Effector memory CD4-positive, alpha-beta T cell (primary cell): ENCODE data around the gene KLHDC8B.

Source experiments
- DNase-seq, 3 donors: peaks; one replicate each; pipeline ENCODE4 v3.0.0-alpha.2; 2020
- H3K27ac ChIP-seq: 2 replicates; pipeline ENCODE4 v1.7.0; 2013; ENCODE audit warnings: mild to moderate bottlenecking, low read length, moderate library complexity; ENCODE audit not compliant: insufficient read depth, poor library complexity, severe bottlenecking
- H3K27me3 ChIP-seq: replicated peaks from 2 replicates; pipeline ENCODE4 v1.7.0; 2013; ENCODE audit warnings: mild to moderate bottlenecking, low read length; ENCODE audit not compliant: insufficient read depth, control insufficient read depth, poor library complexity, severe bottlenecking
- H3K36me3 ChIP-seq: 2 replicates; pipeline ENCODE4 v1.7.0; 2013; ENCODE audit warnings: mild to moderate bottlenecking, low read length, moderate library complexity; ENCODE audit not compliant: control insufficient read depth, insufficient read depth
- H3K4me1 ChIP-seq: 2 replicates; pipeline ENCODE4 v1.7.0; 2013; ENCODE audit warnings: low read length, mild to moderate bottlenecking; ENCODE audit not compliant: control insufficient read depth, insufficient read depth, poor library complexity, severe bottlenecking
- H3K4me3 ChIP-seq: 2 replicates; pipeline ENCODE4 v1.7.0; 2013; ENCODE audit warnings: low read length, low read depth, mild to moderate bottlenecking; ENCODE audit not compliant: insufficient read depth, poor library complexity, severe bottlenecking
- H3K9me3 ChIP-seq: 2 replicates; pipeline ENCODE4 v1.7.0; 2013; ENCODE audit warnings: mild to moderate bottlenecking, low read length, moderate library complexity; ENCODE audit not compliant: control insufficient read depth

The KLHDC8B gene

DNA sequence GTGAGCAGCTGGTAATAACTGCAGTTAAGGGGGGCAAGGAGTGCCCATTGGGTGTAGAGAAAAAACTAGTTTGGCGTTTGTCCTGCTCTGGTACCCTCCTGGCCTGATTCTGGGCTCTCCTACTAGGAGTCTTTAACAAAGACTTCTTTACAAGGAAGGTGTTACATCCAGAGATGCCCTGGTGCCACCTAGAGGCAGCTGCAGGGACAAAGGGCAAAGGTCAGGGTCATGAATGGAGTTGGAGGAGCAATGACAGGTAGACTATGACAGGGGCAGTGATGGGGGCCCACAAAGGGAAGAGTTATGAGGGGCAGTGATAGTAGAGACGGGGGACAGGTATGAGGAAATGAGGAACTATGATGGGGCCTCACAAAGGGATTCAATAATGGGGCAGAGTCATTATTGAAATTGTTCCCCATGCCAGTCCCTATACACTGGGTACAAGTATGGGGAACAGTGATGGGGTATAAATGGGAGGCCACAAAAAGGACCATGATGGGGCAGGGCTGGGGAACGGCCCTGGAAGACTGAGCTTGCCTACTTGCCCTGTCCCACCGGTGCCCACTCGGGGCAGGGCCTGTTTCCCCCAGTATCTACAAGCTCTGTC is 13.2 kb upstream of the KLHDC8B start:
- Histone ChIP-seq H3K27me3 (no peaks in the 10 kb centered on the region), H3K27ac (no peak overlapping the region), H3K36me3 (peaks cover 9% of the 10 kb centered on the region), H3K9me3 (no peaks in the 10 kb centered on the region), H3K4me1 (no peaks in the 10 kb centered on the region), H3K4me3 (no peak overlapping the region)
- peak; percentile 32 to 47 (median 43) for DNase-seq

DNA sequence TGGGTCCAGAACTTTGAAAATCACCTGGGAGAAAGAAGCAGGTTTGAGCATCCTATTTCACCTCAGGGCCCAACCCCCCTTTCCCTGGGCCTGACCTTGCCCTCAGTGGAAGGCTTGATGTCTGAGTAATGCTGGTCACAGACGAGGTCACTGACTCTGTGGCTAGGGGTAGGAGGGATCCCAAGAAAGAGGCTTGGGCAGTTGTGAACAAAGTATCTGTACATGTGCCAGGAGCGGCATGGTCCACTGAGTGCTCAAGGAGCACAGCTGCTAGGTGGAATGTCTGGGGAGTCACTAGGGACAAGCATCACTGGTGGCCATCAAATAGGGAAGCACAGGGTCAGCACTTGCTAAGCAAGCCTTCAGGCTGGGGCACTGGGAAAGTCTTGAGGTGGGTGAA is 12.6 kb upstream of the KLHDC8B start:
- no peak for DNase-seq
- Histone ChIP-seq H3K4me1 (no peaks in the 10 kb centered on the region), H3K27ac (no peak overlapping the region), H3K9me3 (no peaks in the 10 kb centered on the region), H3K36me3 (peaks cover 15% of the 10 kb centered on the region), H3K4me3 (no peak overlapping the region), H3K27me3 (no peaks in the 10 kb centered on the region)

DNA sequence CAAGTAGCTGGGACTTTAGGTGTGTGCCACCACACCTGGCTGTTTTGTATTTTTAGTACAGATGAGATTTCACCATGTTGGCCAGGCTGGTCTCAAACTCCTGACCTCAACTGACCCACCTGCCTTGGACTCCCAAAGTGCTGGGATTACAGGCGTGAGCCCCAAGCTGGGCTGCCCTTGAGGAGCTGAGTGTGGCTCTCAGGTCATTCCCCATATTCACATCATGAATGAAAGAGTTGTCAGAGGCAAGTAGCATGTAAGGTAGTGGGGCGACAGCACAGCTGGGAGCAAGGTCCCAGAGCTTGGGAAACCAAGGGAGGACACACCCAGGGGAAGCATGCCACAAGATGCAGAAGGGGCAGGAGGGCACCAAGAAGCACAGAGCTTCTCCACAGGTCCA is 10.2 kb upstream of the KLHDC8B start:
- H3K9me3 ChIP-seq, result no peaks in the 10 kb centered on the region
- DNase-seq, result no peak
- H3K27me3 ChIP-seq, result no peaks in the 10 kb centered on the region
- H3K4me3 ChIP-seq, result no peak overlapping the region
- H3K4me1 ChIP-seq, result peaks cover 15% of the 10 kb centered on the region
- no peak overlapping the region for H3K27ac ChIP-seq
- peaks cover 15% of the 10 kb centered on the region for H3K36me3 ChIP-seq

DNA sequence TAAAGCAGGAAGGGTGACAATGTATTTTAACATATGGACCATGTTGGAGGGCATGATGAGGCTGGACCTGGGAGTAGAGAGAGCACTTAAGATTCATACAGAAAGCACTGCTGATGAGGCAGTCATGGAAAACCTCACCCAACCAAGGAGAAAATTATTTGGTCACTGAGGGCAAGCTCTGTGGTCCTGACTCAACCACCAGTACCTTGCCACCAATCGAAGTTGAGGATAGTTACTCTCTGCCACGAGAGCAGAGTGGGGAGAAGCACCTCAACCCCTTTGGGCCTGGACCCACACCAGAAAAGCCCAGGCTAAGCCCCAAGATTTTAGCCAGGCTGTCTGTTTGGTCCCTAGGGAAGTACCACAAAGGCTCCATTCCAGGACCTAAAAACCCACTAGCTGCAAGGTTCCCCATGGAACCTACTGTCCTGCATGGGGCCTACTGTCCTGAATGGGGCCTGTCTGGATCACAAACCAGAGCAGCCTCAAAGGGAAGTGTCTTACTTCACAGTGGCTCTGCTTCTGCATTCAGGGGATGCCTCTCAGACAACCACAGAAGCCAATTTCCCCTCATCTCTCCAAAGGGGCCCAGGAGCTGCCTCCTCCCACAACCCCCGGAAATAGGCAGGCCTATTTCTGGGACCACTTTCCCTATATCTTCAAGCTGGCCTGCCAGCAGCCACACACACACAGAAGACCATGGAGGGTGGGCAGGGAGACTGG is 9.4 kb upstream of the KLHDC8B start:
- peaks cover 22% of the 10 kb centered on the region for H3K4me1 ChIP-seq
- no peak overlapping the region for H3K4me3 ChIP-seq
- peaks cover 15% of the 10 kb centered on the region for H3K36me3 ChIP-seq
- DNase-seq, result no peak
- H3K9me3 ChIP-seq, result no peaks in the 10 kb centered on the region
- no peak overlapping the region for H3K27ac ChIP-seq
- no peaks in the 10 kb centered on the region for H3K27me3 ChIP-seq

DNA sequence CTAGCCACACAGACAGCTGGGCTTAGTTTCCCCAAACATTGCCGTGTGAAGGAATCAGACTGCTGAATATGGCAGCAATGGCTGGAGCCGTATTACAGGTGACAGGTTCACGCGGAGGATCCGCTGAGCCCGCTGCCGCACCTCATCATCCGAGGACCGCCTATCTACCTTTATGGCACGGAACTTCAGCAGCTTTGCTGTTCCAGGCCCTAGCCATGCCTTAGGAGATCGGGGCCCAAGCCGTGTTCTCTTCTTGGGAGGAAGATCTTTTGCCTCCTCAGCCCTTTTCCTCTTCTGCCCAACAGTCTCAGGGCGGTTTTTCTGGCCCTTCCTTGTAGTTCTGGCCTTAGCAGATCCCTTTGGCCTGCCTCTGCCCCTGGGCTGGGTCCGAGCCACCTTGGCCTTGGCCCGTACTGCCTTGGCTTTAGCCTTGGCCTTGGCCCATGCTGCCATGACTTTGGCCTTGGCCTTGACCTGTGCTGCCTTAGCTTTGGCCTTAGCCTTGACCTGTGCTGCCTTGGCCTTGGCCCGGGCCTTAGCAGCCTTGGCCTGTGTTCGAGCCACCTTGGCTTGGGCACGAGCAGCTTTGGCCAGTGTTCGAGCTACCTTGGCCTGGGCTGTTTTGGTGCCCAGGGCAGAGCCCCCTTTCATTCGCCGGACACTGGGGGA is 8.5 kb upstream of the KLHDC8B start:
- H3K4me1 ChIP-seq, result peaks cover 22% of the 10 kb centered on the region
- no peak overlapping the region for H3K4me3 ChIP-seq
- H3K36me3 ChIP-seq, result peaks cover 15% of the 10 kb centered on the region
- no peaks in the 10 kb centered on the region for H3K27me3 ChIP-seq
- H3K9me3 ChIP-seq, result no peaks in the 10 kb centered on the region
- DNase-seq, result no peak
- H3K27ac ChIP-seq, result no peak overlapping the region

DNA sequence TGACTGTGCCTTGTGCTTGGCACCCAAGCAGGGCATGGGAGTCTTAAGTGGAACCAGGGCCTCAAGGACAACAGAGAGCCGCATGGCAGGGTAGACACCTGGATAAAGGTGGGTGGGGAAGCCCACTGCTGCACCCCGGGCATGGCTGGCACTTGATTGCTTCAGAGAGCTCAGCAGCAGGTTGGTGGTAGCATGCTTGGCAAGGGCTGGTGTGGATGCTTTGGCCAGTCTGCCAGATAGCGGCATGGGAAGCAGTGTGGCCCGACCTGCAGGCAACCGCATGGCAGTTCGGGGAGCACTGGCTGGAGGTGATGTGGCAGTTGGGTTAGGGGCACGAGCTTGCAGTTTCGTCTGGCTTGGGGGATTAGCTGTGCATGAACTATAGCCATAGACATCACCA is 7.8 kb upstream of the KLHDC8B start:
- no peak overlapping the region for H3K4me3 ChIP-seq
- no peak for DNase-seq
- peaks cover 22% of the 10 kb centered on the region for H3K4me1 ChIP-seq
- peaks cover 15% of the 10 kb centered on the region for H3K36me3 ChIP-seq
- no peaks in the 10 kb centered on the region for H3K27me3 ChIP-seq
- H3K27ac ChIP-seq, result no peak overlapping the region
- no peaks in the 10 kb centered on the region for H3K9me3 ChIP-seq

DNA sequence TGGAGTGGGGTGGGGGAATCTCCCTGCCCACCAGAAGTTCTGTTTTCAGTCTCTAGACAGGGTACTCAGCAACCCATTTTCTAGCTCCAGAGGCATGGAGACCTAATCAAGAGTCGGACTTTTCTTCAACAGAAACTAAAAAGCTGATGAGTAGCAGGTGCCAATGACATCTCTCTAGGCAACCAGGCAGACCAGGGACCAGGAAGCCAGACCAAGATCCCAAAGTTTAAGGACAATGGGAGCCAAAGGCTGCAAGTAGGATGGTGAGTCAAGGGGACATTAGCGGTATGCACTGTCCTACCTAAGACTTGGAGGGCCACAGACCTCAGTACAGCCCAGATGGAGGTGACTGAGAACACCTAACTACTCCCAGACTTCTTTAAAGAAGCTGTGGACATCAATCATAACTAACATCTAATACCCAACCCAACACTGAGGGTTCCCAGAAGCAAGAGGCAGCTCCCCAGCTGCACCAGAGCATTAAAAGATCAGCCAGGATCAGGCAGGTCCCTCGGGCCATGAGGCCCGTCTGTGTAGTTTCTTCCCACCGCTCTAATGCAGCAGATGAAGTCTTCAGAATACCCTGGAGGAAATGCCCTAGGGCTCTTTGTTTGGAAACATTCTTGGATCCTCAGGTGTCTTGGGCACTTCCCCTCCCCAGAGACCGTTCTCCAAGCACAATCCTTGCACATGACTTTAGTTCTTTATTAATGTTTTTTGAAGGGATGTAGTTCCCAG is 6.2 kb upstream of the KLHDC8B start:
- Histone ChIP-seq H3K4me3 (peak overlapping the region; percentile 76), H3K4me1 (peaks cover 22% of the 10 kb centered on the region), H3K36me3 (peaks cover 15% of the 10 kb centered on the region), H3K27me3 (no peaks in the 10 kb centered on the region), H3K27ac (peak overlapping the region; percentile 70), H3K9me3 (no peaks in the 10 kb centered on the region)
- no peak for DNase-seq

DNA sequence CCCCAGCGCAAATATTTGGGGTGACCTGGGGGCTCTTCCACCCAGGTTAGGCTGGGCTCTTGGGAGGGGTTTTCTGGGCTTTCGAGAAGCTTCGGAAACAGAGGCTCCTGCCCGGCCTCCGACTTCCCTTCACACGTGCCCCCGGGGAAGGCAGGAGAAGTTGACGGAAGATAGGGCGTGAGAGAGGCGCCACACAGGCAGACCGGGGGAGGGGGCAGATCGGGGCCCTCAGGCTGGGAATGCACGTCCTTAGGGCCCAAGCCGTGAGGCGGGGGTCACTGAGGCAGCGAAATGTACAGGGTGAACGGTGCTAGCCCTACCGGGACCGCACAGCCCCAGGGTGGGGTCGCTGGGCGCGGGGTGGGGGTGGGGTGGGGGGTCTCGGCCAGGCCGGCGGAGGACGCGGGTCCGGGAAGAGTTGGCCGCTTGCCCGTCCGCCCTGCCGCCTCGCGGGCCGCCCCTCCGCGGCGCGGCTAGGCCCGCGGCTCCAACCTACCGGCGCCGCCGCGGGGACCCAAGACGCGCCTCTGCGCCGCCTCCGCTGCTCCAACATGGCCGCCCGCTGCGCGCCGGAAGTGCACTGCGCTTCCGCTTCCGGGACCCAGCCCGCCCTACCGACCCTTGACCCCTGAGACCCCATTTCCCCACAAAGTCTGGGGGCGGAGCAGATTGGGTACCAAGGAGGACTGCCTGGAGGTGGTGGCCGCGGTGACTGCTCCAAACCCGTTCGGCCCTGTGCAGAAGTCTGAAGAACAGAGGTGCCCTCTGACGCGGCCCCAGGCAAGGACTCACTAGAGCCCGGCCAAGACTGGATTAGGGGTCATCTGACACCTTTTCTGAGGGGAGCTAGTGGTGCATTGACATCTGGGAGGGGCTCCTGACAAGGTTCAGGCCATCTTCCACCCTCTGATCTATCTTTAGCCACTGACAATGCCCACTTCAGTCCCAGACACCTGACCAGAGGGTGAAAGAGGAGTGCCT is 5.3 kb upstream of the KLHDC8B start, which contains the start of gene CCDC71:
Gene CCDC71 (minus strand): TSS at position 561 of the 981 bp plus-strand sequence. CDS start 2,123 bp downstream, outside the sequence.
- DNase-seq, result peak; percentile 40 to 57 (median 49)
- H3K9me3 ChIP-seq, result no peaks in the 10 kb centered on the region
- H3K4me3 ChIP-seq, result peak within 1 kb of the TSS; percentile 76
- H3K27me3 ChIP-seq, result no peaks in the 10 kb centered on the region
- peaks cover 15% of the 10 kb centered on the region for H3K36me3 ChIP-seq
- H3K4me1 ChIP-seq, result peaks cover 27% of the 10 kb centered on the region
- H3K27ac ChIP-seq, result peak within 1 kb of the TSS; percentile 70
